ENCODE measurements around the gene WNT3A.

The WNT3A gene

GRCh38 chr1:228072658-228073043, 65.9 kb downstream of the WNT3A start:
- Histone ChIP-seq H3K4me3 (ENCODE audit: low read length) (no peak overlapping the region), H3K79me2 (ENCODE audit: low read length) (no peaks in the 10 kb centered on the region), H3K9ac (ENCODE audit: low read length) (no peak overlapping the region), H4K20me1 (ENCODE audit: insufficient read depth, low read length) (0 out of 2 replicates have a peak, but pooled peaks cover 3% of the 10 kb centered on the region), H3K9me3 (replicated peaks; ENCODE audit: insufficient read depth, low read length) (no peaks in the 10 kb centered on the region), H3K9me2 (replicated peaks; ENCODE audit: insufficient read depth, low read length) (no peaks in the 10 kb centered on the region), H2AFZ (ENCODE audit: low read length) (no peak overlapping the region), H3K4me2 (ENCODE audit: low read depth, low read length) (no peak overlapping the region), H3K27ac (ENCODE audit: low read length) (no peak overlapping the region), H3K4me1 (ENCODE audit: low read length) (no peaks in the 10 kb centered on the region), H3K27me3 (replicated peaks; ENCODE audit: insufficient read depth, low read length) (no peaks in the 10 kb centered on the region), H3K36me3 (replicated peaks; ENCODE audit: insufficient read depth, low read length) (no peaks in the 10 kb centered on the region), H3F3A (ENCODE audit: insufficient read depth, low read length) (no peaks in the 10 kb centered on the region)
- DNase-seq, result no peak
- no peak for TF ChIP-seq CTCF (IDR thresholded peaks at IDR 0.05; ENCODE audit: low read length)
- no peak for TF ChIP-seq EZH2phosphoT487 (IDR thresholded peaks at IDR 0.05; ENCODE audit: low read length)
- no peak for TF ChIP-seq EZH2 (optimal IDR thresholded peaks at IDR 0.05; ENCODE audit: low read depth, low read length)

GRCh38 chr1:228073061-228073856, 66.5 kb downstream of the WNT3A start:
- H3K27me3 ChIP-seq (replicated peaks; ENCODE audit: insufficient read depth, low read length), result no peaks in the 10 kb centered on the region

DNA sequence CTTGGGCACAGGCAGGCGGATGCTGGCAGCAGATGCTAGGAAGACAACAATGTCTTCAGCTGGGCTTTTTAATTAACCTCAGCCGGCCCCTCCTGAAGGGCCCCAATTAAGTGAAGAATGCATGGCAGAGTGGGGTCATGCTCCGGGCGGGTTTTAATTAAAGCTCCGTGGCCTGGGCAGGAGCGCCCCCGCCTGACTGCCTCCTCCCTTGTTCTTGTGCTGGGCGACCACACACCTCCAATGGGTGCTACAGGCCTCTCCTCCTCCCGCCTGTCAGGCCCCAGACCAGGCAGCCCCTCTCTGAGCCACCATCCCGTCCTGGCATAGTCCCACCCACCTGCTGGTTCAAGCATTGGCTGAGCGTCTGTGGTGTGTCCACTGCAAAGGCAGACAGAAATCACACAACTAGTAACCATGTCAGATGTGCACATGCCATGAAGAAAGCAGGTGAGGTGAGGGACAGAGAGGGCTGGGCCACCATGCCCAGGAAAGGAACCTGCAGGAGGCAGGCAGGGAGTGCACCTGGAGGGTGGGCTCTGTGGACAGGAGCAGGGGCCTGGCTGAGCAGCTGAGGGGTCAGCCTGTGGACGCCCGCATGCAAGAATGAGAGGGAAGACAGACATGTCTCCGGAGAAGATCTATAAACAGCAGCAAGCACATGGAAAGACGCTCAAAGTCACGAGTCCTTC, 67.2 kb downstream of the WNT3A start:
- H3K36me3 ChIP-seq (replicated peaks; ENCODE audit: insufficient read depth, low read length), result no peaks in the 10 kb centered on the region
- H4K20me1 ChIP-seq (ENCODE audit: insufficient read depth, low read length), result 0 out of 2 replicates have a peak, but pooled peaks cover 3% of the 10 kb centered on the region
- H3F3A ChIP-seq (ENCODE audit: insufficient read depth, low read length), result no peaks in the 10 kb centered on the region; the same call in 1 of the 2 replicates
- H3K4me2 ChIP-seq (ENCODE audit: low read depth, low read length), result no peak overlapping the region
- no peaks in the 10 kb centered on the region for H3K27me3 ChIP-seq (replicated peaks; ENCODE audit: insufficient read depth, low read length)
- DNase-seq, result no peak
- no peak overlapping the region for H3K4me3 ChIP-seq (ENCODE audit: low read length)
- H3K4me1 ChIP-seq (ENCODE audit: low read length), result no peaks in the 10 kb centered on the region
- no peak overlapping the region for H3K9ac ChIP-seq (ENCODE audit: low read length)
- H3K9me2 ChIP-seq (replicated peaks; ENCODE audit: insufficient read depth, low read length), result no peaks in the 10 kb centered on the region
- TF ChIP-seq EZH2phosphoT487 (IDR thresholded peaks at IDR 0.05; ENCODE audit: low read length), result no peak
- no peak for TF ChIP-seq EZH2 (optimal IDR thresholded peaks at IDR 0.05; ENCODE audit: low read depth, low read length)
- no peak; the same call in 1 of the 2 replicates for TF ChIP-seq CTCF (IDR thresholded peaks at IDR 0.05; ENCODE audit: low read length)
- 0 out of 2 replicates have a peak, but pooled peaks cover under 1% of the 10 kb centered on the region for H3K79me2 ChIP-seq (ENCODE audit: low read length)
- H3K27ac ChIP-seq (ENCODE audit: low read length), result no peak overlapping the region
- H2AFZ ChIP-seq (ENCODE audit: low read length), result no peak overlapping the region
- no peaks in the 10 kb centered on the region for H3K9me3 ChIP-seq (replicated peaks; ENCODE audit: insufficient read depth, low read length)

More at GRCh38 chr1:228073061-228073856, 66.5 kb downstream of the WNT3A start:
- no peaks in the 10 kb centered on the region for H3K4me1 ChIP-seq (ENCODE audit: low read length)
- no peaks in the 10 kb centered on the region for H3K79me2 ChIP-seq (ENCODE audit: low read length)
- no peak overlapping the region for H3K27ac ChIP-seq (ENCODE audit: low read length)
- DNase-seq, result no peak
- H3K9ac ChIP-seq (ENCODE audit: low read length), result no peak overlapping the region
- 0 out of 2 replicates have a peak, but pooled peaks cover 3% of the 10 kb centered on the region for H4K20me1 ChIP-seq (ENCODE audit: insufficient read depth, low read length)
- H3K4me3 ChIP-seq (ENCODE audit: low read length), result no peak overlapping the region
- H3K4me2 ChIP-seq (ENCODE audit: low read depth, low read length), result no peak overlapping the region
- no peaks in the 10 kb centered on the region for H3K36me3 ChIP-seq (replicated peaks; ENCODE audit: insufficient read depth, low read length)
- H3F3A ChIP-seq (ENCODE audit: insufficient read depth, low read length), result no peaks in the 10 kb centered on the region
- H2AFZ ChIP-seq (ENCODE audit: low read length), result no peak overlapping the region
- H3K9me3 ChIP-seq (replicated peaks; ENCODE audit: insufficient read depth, low read length), result no peaks in the 10 kb centered on the region
- no peak for TF ChIP-seq CTCF (IDR thresholded peaks at IDR 0.05; ENCODE audit: low read length)
- TF ChIP-seq EZH2phosphoT487 (IDR thresholded peaks at IDR 0.05; ENCODE audit: low read length), result no peak
- H3K9me2 ChIP-seq (replicated peaks; ENCODE audit: insufficient read depth, low read length), result no peaks in the 10 kb centered on the region

Measured in MM.1S (cell line).